HG03565 (cell line): Measurements from ENCODE around the gene ELP1.
"Not testable (repeated sequence)": the region's sequence is repeated elsewhere in the genome, so short reads cannot be mapped to it uniquely, and the experiment has no call there.

Experiments
- ATAC-seq: cut with Tn5 transposase; IDR thresholded peaks from one replicate; pipeline ENCODE4 v1.9.1; 2021; ENCODE audit warnings: mild to moderate bottlenecking, moderate library complexity; ENCODE audit not compliant: unreplicated experiment

ELP1 gene

DNA sequence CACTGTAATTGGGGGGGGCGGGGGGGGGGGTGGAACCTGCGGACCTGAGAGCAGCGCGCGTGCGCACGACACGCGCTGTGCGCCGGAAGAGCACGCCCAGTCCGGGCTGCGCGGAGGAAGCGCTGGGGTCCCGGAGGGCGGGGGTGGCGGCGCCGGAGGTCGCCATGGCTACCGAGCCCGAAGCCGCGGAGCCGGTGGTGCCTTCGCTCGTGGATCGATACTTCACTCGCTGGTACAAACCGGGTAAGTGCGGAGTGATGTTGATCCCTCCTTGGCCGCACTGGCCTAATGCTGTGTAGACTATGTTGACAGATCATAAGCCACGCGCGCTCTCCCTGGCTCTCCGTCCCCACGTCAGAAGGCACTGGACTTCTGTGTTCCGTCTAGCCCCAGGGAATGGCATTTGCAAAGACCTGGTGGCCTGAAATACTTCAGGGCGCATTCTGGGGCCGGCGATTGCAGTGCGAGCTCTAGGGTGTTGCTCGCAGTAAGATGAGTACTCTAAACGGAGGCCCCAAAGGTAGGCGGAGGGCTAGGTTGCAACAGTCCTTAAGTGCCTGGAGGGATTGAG is 484 bp upstream of the ELP1 start, which contains the start of gene ABITRAM:
Gene ABITRAM (plus strand): TSS at position 78 of the 571 bp plus-strand sequence. CDS start 87 bp downstream, at position 165.
- peak; percentile 74 for ATAC-seq

GRCh38 chr9:108933231-108933717 is 650 bp downstream of the ELP1 start:
- no peak for ATAC-seq

- no peak for ATAC-seq
These were observed 5.5 kb downstream of the ELP1 start for GRCh38 chr9:108928386-108928785.

GRCh38 chr9:108924466-108924865 is 9.5 kb downstream of the ELP1 start:
- ATAC-seq, result no peak

DNA sequence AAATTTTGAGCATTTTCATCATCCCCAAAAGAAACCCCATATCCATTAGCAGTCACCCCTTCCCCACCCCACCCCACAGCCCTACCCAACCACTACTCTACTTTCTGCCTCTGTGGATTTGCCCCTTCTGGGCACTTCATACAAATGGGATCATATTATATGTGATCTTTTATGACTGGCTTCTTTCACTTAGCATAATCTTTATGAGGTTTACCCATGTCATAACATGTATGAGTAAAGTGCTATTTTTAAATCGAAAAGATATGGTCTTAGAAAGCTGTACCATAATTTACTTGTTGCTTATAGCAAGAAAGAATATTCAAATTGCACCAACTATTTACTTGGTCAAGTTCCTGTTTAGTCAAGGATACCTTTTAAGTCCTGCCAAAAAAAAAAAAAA is 12.7 kb downstream of the ELP1 start:
- ATAC-seq, result no peak

- not testable (repeated sequence) for ATAC-seq
These were observed 13.5 kb downstream of the ELP1 start for GRCh38 chr9:108920401-108920800.

- ATAC-seq, result no peak
These were observed 14.4 kb downstream of the ELP1 start for GRCh38 chr9:108919517-108919916.

GRCh38 chr9:108913391-108913790 is 20.5 kb downstream of the ELP1 start:
- no peak for ATAC-seq

DNA sequence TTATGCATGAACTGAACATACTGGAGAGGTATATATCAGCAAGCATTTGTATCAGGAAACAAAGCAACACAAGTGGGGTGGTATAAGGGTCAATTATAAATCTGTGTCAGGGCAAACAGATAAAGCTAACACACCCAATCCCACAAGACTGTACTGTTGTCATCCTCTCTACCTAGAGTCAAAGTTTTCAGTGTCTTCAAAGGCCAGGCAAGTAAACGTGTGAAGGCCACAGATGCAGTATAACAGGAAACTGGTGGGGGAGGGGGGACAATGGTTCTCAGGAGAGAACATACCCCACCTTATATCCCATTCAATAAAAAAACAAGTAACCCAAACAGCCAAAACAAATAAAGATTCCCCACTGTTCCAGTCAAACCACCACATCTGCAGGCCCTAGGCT is 22.1 kb downstream of the ELP1 start:
- no peak for ATAC-seq

DNA sequence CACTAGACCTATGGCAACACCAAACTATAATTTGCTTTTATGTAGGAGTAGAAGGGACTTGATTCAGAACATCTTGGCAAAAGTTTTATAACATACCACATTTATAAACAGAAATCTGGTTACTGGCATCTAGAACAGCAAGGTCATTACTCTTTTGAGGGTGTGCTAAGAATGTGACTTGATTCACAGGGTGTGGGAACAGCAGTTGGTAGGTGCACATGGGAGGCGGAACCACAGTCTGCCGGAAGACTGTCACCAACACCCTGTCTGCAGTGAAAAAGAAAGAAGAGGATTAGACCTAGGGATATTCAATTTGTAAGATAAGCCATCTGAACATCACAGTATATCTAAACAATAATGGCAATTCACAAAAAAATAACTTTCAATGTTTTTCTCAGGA is 23.0 kb downstream of the ELP1 start:
- ATAC-seq, result no peak

- no peak for ATAC-seq
These were observed 23.5 kb downstream of the ELP1 start for GRCh38 chr9:108910402-108910801.

DNA sequence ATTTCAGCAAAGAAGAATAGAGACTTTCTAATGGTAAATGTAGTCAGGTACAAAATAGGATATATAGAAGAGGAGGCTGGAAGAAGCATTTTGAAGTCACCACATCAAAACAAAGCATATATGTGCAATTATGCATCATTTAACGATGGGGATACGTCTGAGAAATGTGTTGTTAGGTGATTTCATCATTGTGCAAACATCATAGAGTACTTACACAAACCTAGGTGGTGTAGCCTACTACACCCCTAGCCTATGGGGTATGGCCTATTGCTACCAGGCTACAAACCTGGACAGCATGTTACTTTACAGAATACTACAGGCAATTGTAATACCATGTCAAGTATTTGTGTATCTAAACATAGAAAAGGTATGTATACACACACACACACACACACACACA is 28.4 kb downstream of the ELP1 start:
- ATAC-seq, result no peak

GRCh38 chr9:108904161-108904560 is 29.8 kb downstream of the ELP1 start:
- ATAC-seq, result no peak

GRCh38 chr9:108903420-108904103 is 30.4 kb downstream of the ELP1 start:
- no peak for ATAC-seq

GRCh38 chr9:108900176-108900575 is 33.7 kb downstream of the ELP1 start:
- no peak for ATAC-seq

DNA sequence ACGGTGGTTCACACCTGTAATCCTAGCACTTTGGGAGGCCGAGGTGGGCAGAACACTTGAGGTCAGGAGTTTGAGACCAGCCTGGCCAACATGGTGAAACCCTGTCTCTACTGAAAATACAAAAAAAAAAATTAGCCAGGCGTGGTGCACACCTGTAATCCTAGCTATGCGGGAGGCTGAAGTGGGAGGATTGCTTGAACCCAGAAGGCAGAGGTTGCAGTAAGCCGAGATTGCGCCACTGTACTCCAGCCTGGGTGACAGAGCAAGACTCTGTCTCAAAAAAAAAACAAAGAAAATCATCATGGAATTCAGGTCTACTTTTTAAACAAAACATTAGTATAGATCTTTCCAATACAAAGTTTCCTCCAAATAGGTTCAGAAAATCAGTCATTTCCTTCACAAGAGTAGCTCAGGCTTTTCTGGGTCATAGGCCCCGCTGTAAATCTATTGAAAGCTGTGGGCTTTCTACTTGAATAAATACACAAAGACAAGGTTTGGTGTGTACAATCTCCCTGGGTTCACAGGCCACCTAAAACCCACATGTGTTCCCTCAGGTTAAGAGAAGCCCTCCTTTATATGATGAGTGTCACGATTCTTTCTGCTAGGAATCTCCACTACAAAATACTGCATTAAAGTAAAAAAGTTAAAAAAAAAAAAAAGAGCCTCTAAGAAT is 34.8 kb downstream of the ELP1 start:
- ATAC-seq, result not testable (repeated sequence)

- no peak for ATAC-seq
These were observed 36.4 kb downstream of the ELP1 start for GRCh38 chr9:108897324-108898096.

DNA sequence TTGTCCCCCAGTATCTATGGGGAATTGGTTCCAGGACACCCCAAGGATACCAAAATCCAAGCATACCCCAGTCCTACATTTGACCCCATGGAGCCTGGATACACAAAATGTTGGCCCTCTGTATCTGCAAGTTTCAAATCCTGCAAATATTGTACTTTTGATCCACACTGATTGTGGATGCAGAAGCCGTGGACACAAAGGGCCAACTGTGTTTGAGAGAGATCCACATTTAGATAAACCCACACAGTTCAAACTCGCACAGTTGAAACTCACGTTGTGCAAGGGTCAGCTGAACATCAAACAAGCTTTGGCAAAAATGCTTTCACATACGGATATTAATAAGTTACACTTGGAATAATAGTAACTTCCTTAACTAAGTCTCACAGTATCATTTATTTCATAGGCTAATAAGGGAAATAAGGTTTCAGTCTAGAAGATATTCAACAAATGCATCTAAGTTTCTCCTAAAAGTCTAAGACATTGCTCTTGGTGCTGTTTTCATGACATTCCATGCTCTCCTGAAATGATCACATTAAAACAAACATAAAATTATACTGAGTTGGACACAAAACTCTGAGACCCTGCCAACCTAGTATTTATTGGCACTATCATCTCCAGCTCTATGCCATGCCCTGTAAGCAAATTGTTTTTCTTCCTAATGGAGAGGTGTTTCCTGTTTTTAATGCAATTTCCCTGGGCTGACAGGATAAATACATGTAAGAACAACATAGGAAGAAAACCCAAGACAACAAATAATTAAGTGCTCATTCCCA is 39.5 kb downstream of the ELP1 start:
- no peak for ATAC-seq

DNA sequence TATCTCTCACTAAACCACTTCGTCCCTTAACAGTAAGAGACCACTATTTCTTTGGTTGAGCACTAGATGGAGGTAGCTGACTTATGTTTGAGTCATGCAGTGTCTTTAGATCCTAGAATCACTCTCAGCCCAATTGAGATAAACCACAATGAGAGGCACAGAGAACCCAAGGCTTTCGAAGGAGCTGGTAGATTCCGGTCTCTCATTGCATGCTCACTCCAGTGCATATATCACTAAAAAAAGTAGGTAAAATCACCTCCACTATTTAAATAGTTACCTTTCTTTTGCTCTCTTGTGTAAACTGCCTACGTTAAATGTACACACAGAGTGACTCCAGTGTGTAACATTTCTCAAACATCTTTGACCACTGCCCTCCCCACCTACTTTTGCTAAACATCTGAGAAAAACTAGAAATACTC is 44.3 kb downstream of the ELP1 start:
- no peak for ATAC-seq

DNA sequence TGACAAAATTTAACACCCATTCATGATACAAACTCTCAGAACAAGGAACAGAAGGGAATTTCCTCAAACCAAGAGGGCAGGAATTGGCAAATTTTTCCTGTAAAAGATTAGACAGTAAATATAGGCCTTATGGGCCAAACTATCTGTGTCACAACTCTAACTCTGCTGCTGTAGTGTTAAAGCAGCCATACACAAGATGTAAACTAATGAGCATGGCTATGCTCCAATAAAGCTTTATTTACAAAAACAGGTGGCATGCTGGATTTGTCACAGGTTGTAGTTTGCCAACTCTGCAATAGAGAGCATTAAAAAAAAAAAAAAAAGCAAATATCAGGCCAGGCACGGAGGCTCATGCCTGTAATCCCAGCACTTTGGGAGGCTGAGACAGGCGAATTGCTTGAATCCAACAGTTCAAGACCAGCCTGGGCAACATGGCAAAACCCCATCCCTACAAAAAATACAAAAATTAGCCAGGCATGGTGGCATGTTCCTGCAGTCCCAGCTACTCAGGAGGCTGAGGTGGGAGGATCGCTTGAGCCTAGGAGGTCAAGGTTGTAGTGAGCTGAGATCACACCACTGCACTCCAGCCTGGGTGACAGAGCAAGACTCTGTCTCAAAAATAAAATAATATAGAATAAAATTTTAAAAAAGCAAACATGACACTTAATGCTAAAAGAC is 47.2 kb downstream of the ELP1 start:
- ATAC-seq, result not testable (repeated sequence)
